Esophagus (tissue), 2 donors: Measurements from ENCODE around the gene CCDC33. TPM values are rescaled to one million over a fixed set of nuclear protein-coding genes. Genes with fewer than 3 reads are reported as not detected.

Experiments
- H3K27ac ChIP-seq, 2 donors: one replicate each; pipeline ENCODE4 v1.5.1; 2013; ENCODE audit warnings: low read depth in 2 of 2, mild to moderate bottlenecking in 2 of 2, inconsistent platforms in 1 of 2, low read length in 1 of 2, moderate library complexity in 1 of 2
- H3K27me3 ChIP-seq, 2 donors: one replicate each; pipeline ENCODE4 v1.6.1; 2013; ENCODE audit warnings: low read length in 2 of 2, control low read depth in 1 of 2, mild to moderate bottlenecking in 1 of 2; ENCODE audit not compliant: insufficient read depth in 2 of 2, control insufficient read depth in 1 of 2
- H3K36me3 ChIP-seq, 2 donors: one replicate each; pipeline ENCODE4 v1.6.1; 2013; ENCODE audit warnings: low read length in 1 of 2; ENCODE audit not compliant: control insufficient read depth in 2 of 2, insufficient read depth in 2 of 2
- H3K4me1 ChIP-seq, 2 donors: one replicate each; pipeline ENCODE4 v1.6.1; 2013; ENCODE audit warnings: low read length in 1 of 2; ENCODE audit not compliant: control insufficient read depth in 2 of 2, insufficient read depth in 2 of 2
- H3K4me3 ChIP-seq, 2 donors: one replicate each; pipeline ENCODE4 v1.5.1; 2013; ENCODE audit warnings: low read length in 2 of 2, mild to moderate bottlenecking in 2 of 2, low read depth in 1 of 2, moderate library complexity in 1 of 2
- H3K9me3 ChIP-seq, 2 donors: one replicate each; pipeline ENCODE4 v1.6.1; 2013; ENCODE audit warnings: mild to moderate bottlenecking in 2 of 2, low read depth in 1 of 2, low read length in 1 of 2, moderate library complexity in 1 of 2; ENCODE audit not compliant: control insufficient read depth in 2 of 2, insufficient read depth in 1 of 2
- WGBS, 2 donors: extraction: QIAGEN DNeasy Blood & Tissue Kit; methylation state at CpG; one replicate each; pipeline ENCODE4 v1.1.7; 2013; 5-methylcytosine and 5-hydroxymethylcytosine counted together
- polyA plus RNA-seq, 2 donors: library from polyadenylated mRNA; stranded (reverse); fragments of 200-250 nt; gene quantifications; one replicate each; pipeline ENCODE4 v1.2.3, GENCODE V29; 2013
- donor health status: healthy with polysubstance abuse.
- donor health status: Bipolar disorder and iron deficiency.

Gene CCDC33
- polyA plus RNA-seq, 2 donors, result not detected

GRCh38 chr15:74324714-74325113 is 88.6 kb downstream of the CCDC33 start:
- H3K4me1 ChIP-seq, result no peaks in the 10 kb centered on the region
- no peak overlapping the region for H3K27ac ChIP-seq
- H3K9me3 ChIP-seq, result peaks cover 0 to 3% of the 10 kb centered on the region in 2 donors
- H3K4me3 ChIP-seq, result no peak overlapping the region
- H3K27me3 ChIP-seq, result no peaks in the 10 kb centered on the region
- no peaks in the 10 kb centered on the region for H3K36me3 ChIP-seq
- 72 to 82% methylated on average over 3 of the region's 3 CpGs for WGBS, 2 donors

- no peaks in the 10 kb centered on the region for H3K27me3 ChIP-seq
- no peaks in the 10 kb centered on the region for H3K36me3 ChIP-seq
- H3K9me3 ChIP-seq, result peaks cover 0 to 3% of the 10 kb centered on the region in 2 donors
- H3K4me1 ChIP-seq, result no peaks in the 10 kb centered on the region
- 63 to 75% methylated on average over 4 of the region's 4 CpGs for WGBS, 2 donors
- no peak overlapping the region for H3K4me3 ChIP-seq
- no peak overlapping the region for H3K27ac ChIP-seq
Measured at GRCh38 chr15:74326746-74327145, 90.6 kb downstream of the CCDC33 start.

GRCh38 chr15:74327756-74328155 is 91.6 kb downstream of the CCDC33 start:
- H3K9me3 ChIP-seq, result peaks cover 0 to 3% of the 10 kb centered on the region in 2 donors
- WGBS, 2 donors, result 84 to 85% methylated on average over 6 of the region's 6 CpGs
- H3K36me3 ChIP-seq, result no peaks in the 10 kb centered on the region
- H3K27ac ChIP-seq, result no peak overlapping the region
- H3K27me3 ChIP-seq, result no peaks in the 10 kb centered on the region
- no peaks in the 10 kb centered on the region for H3K4me1 ChIP-seq
- no peak overlapping the region for H3K4me3 ChIP-seq

- H3K4me3 ChIP-seq, result no peak overlapping the region
- H3K4me1 ChIP-seq, result no peaks in the 10 kb centered on the region
- no peaks in the 10 kb centered on the region for H3K36me3 ChIP-seq
- WGBS, 2 donors, result 57 to 58% methylated on average over 10 of the region's 10 CpGs
- H3K27ac ChIP-seq, result no peak overlapping the region
- no peaks in the 10 kb centered on the region for H3K27me3 ChIP-seq
- peaks cover 0 to 3% of the 10 kb centered on the region in 2 donors for H3K9me3 ChIP-seq
Measured at GRCh38 chr15:74328331-74329056, 92.4 kb downstream of the CCDC33 start.

GRCh38 chr15:74330861-74331408 is 94.8 kb downstream of the CCDC33 start:
- no peaks in the 10 kb centered on the region for H3K36me3 ChIP-seq
- H3K27me3 ChIP-seq, result no peaks in the 10 kb centered on the region
- no peak overlapping the region for H3K27ac ChIP-seq
- peaks cover 0 to 3% of the 10 kb centered on the region in 2 donors for H3K4me1 ChIP-seq
- 79 to 87% methylated on average over 11 of the region's 11 CpGs for WGBS, 2 donors
- H3K4me3 ChIP-seq, result no peak overlapping the region
- H3K9me3 ChIP-seq, result peaks cover 0 to 3% of the 10 kb centered on the region in 2 donors

GRCh38 chr15:74332011-74332410 is 95.9 kb downstream of the CCDC33 start:
- no peak overlapping the region for H3K27ac ChIP-seq
- H3K4me1 ChIP-seq, result peaks cover 0 to 3% of the 10 kb centered on the region in 2 donors
- no peaks in the 10 kb centered on the region for H3K27me3 ChIP-seq
- WGBS, 2 donors, result 92 to 96% methylated on average over 3 of the region's 3 CpGs
- no peaks in the 10 kb centered on the region for H3K9me3 ChIP-seq
- no peak overlapping the region for H3K4me3 ChIP-seq
- H3K36me3 ChIP-seq, result no peaks in the 10 kb centered on the region

GRCh38 chr15:74332611-74333010 is 96.5 kb downstream of the CCDC33 start:
- WGBS, 2 donors, result 90 to 93% methylated on average over 10 of the region's 10 CpGs

GRCh38 chr15:74333093-74333492 is 97.0 kb downstream of the CCDC33 start:
- peaks cover 0 to 3% of the 10 kb centered on the region in 2 donors for H3K4me1 ChIP-seq
- 92 to 95% methylated on average over 5 of the region's 5 CpGs for WGBS, 2 donors
- no peaks in the 10 kb centered on the region for H3K36me3 ChIP-seq
- H3K27me3 ChIP-seq, result no peaks in the 10 kb centered on the region
- no peak overlapping the region for H3K4me3 ChIP-seq
- no peaks in the 10 kb centered on the region for H3K9me3 ChIP-seq
- H3K27ac ChIP-seq, result no peak overlapping the region

More at GRCh38 chr15:74332611-74333010, 96.5 kb downstream of the CCDC33 start:
- Histone ChIP-seq H3K27ac (no peak overlapping the region), H3K4me1 (peaks cover 0 to 3% of the 10 kb centered on the region in 2 donors), H3K36me3 (no peaks in the 10 kb centered on the region), H3K9me3 (no peaks in the 10 kb centered on the region), H3K4me3 (no peak overlapping the region), H3K27me3 (no peaks in the 10 kb centered on the region)

- H3K4me1 ChIP-seq, result peaks cover 0 to 3% of the 10 kb centered on the region in 2 donors
- no peaks in the 10 kb centered on the region for H3K36me3 ChIP-seq
- H3K27me3 ChIP-seq, result no peaks in the 10 kb centered on the region
- no peak overlapping the region for H3K4me3 ChIP-seq
- WGBS, 2 donors, result 44 to 65% methylated on average over 5 of the region's 5 CpGs
- no peak overlapping the region for H3K27ac ChIP-seq
- no peaks in the 10 kb centered on the region for H3K9me3 ChIP-seq
Measured at GRCh38 chr15:74333662-74334061, 97.5 kb downstream of the CCDC33 start.

GRCh38 chr15:74334127-74334526 is 98.0 kb downstream of the CCDC33 start:
- no peaks in the 10 kb centered on the region for H3K36me3 ChIP-seq
- no peaks in the 10 kb centered on the region for H3K27me3 ChIP-seq
- WGBS, 2 donors, result 88 to 94% methylated on average over 1 of the region's 1 CpG
- no peaks in the 10 kb centered on the region for H3K9me3 ChIP-seq
- no peak overlapping the region for H3K27ac ChIP-seq
- H3K4me1 ChIP-seq, result peaks cover 0 to 3% of the 10 kb centered on the region in 2 donors
- H3K4me3 ChIP-seq, result no peak overlapping the region
